Keratinocyte (primary cell): ENCODE data around the gene TRIM51.

Experiments
- EZH2 ChIP-seq: IDR thresholded peaks from one replicate; pipeline ENCODE4 v1.6.1; 2012; ENCODE audit warnings: inconsistent platforms, mild to moderate bottlenecking, low read length, moderate library complexity
- TF ChIP-seq, protein P1 (sequence below), 3 experiments: IDR thresholded peaks in 1 of 3; conservative IDR thresholded peaks in 1 of 3; optimal IDR thresholded peaks in 1 of 3; 2 replicates in 2 of 3; 3 replicates in 1 of 3; pipeline versions ENCODE3 to v1.5.1; 2011; ENCODE audit warnings: low read length in 3 of 3, mild to moderate bottlenecking in 3 of 3, moderate library complexity in 2 of 3, control low read depth in 1 of 3, inconsistent platforms in 1 of 3; ENCODE audit not compliant: insufficient read depth in 2 of 3; ENCODE audit errors: extremely low read depth in 1 of 3

- TF ChIP-seq, protein P1, sequence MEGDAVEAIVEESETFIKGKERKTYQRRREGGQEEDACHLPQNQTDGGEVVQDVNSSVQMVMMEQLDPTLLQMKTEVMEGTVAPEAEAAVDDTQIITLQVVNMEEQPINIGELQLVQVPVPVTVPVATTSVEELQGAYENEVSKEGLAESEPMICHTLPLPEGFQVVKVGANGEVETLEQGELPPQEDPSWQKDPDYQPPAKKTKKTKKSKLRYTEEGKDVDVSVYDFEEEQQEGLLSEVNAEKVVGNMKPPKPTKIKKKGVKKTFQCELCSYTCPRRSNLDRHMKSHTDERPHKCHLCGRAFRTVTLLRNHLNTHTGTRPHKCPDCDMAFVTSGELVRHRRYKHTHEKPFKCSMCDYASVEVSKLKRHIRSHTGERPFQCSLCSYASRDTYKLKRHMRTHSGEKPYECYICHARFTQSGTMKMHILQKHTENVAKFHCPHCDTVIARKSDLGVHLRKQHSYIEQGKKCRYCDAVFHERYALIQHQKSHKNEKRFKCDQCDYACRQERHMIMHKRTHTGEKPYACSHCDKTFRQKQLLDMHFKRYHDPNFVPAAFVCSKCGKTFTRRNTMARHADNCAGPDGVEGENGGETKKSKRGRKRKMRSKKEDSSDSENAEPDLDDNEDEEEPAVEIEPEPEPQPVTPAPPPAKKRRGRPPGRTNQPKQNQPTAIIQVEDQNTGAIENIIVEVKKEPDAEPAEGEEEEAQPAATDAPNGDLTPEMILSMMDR (optimal IDR thresholded peaks at IDR 0.05 in 1 of 3, IDR thresholded peaks at IDR 0.05 in 1 of 3, conservative IDR thresholded peaks at IDR 0.05 in 1 of 3; ENCODE audit: extremely low read depth in 1 of 3, insufficient read depth in 2 of 3, low read length in 3 of 3) = no peak
- no peak for TF ChIP-seq EZH2
Observed at GRCh38 chr11:55914482-55914881, 31.4 kb downstream of the TRIM51 start, which contains the start of gene OR5W2.
